ENCODE data around the gene HPSE2. TPM values are rescaled to one million over a fixed set of nuclear protein-coding genes. Genes with fewer than 3 reads are reported as not detected.

HPSE2 gene
- polyA plus RNA-seq, 10 donors: 0.04 to 0.26 (median 0.19) TPM; not detected in 7

DNA sequence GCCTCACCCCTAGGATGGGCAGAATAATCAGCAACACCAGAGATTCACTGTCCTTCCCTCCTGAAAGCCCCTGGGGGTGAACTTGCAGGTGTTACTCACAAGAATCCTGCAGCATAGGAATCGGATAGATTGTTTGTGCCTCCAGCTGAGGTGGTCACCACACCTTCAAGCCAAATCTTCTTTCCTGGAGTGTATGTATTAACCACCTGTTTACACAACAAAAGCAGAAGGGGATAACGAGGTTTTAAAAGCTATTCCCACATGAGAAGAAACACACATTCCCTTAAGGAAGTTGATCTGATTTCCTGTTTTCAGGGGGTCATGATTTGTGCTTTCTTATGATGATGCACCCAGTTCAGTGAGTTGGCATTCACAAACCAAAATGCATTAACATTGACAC, 615.1 kb downstream of the HPSE2 start:
- no peak for DNase-seq

DNA sequence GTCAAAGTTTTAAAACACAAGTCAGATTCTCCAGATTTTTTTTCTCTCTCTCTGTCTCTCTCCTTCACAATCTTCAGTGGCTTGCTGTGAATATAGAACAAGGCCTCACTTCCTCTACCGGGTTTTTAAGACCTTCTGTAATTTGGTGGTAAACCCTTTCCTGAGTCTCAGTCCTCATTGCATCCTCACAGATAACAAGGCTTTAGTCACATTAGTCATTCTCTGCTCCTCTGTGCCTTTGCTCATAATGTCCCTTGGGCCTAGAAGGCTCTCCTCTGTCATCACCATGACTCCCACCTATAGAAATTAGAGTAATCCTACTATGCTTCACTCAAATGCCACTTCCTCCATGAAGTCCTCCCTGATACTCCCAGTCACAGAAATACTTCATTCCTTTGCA, 616.2 kb downstream of the HPSE2 start:
- no peak for DNase-seq

DNA sequence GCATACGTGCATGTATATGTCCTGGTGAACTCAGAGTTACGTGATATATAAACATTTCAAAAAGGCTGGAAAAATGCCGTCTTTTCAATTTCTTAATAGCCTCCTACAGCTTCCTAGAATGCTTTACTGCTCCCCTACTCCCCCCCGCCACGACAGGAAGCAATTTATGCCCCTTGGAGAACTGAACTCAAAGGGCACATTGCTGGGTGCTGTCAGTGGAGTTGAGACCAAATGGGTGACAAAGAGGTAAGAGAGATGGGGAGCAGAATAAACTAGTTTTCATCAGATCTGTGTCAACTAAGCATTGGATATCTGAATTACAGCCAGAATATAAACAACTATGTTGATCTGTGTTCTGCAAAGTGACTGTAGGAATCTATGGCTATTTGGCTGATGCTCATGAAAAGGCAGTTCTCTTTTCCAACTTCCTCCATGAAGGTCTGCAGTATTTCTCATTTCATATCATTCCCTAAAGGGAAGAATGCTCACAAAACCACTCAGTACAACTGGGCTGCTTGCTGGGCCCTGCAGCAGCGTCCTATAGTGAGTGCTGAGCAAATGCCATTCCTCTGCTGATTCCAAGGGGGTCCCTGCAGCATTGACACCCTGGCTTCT, 617.6 kb downstream of the HPSE2 start:
- no peak for DNase-seq

DNA sequence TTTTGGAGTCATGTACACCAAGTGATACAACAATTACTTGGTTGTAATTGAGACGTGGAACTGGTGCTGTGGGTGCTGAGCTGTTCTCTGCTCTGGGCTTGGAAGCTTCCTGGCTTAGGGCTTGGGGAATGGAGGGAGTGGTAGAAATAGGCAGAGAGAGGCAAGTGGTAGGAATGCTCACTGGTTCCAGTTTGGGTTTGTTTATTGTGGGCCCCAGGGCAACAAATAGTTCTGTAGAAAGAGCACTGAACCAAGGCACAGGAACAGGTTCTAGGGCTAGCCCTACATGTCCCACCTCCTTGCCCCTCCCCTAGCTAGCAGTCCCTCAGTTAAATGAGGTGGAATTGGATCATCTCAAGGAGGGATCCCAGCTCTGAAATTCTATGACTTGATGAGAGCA, 622.2 kb downstream of the HPSE2 start:
- no peak for DNase-seq

DNA sequence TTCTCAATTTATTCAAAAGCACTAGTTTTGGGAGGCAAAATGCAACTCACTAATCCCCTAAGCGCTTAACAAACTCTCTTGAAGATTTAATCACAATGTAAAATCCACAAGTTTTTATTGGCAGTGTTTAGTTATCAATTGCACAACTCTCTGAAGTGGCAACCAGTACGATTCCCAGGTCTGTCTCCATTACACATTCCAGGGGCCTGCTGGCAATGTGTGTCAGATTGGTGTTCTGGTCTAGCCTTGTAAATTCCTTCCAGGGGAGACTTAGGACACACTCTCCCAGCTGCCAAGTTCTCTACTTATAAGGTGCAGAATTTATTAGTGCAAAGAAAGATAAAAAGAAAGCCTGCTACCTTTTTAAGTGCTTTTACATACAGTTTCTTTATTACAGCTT, 624.2 kb downstream of the HPSE2 start:
- DNase-seq: peak in 2 of 3 donors; percentile 15 to 26

DNA sequence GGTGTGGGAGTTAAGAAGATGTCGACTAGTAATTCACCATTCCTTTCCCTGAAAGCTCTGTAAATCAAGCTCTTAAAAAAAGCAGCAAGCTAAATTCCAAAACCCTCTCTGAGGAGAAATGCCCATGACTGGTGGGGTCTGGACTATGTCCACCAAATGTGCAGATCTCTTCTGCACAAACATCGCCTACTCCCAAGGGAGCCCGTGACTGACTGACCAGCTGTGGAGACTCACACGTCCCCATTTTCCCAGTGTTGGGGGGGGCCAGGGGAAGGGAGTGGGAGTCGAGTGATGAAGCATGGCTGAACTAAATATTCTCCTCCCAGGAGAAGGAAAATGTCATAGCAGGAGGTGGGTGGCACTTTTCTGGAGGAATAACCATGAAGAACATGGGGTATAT, 624.8 kb downstream of the HPSE2 start:
- peak in 1 of 3 donors; percentile 22 for DNase-seq

DNA sequence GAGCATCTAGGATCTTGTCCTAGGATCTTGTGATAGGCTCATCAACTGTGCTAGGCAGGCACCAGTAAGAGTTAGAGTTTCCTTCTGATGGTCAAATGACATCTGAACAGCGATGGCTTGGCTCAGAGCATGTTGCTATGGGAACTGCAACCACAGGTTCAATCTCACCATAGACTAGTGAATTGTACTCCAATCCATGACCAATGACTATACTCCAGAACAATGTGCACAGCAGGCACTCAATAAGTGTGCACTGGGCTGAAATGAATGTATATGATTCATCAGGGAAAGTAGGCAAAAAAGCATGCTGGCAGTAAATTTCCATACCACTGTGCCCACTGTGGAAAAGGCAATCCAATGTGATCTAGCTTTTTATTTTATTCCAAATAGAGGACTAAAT, 625.4 kb downstream of the HPSE2 start:
- no peak for DNase-seq

DNA sequence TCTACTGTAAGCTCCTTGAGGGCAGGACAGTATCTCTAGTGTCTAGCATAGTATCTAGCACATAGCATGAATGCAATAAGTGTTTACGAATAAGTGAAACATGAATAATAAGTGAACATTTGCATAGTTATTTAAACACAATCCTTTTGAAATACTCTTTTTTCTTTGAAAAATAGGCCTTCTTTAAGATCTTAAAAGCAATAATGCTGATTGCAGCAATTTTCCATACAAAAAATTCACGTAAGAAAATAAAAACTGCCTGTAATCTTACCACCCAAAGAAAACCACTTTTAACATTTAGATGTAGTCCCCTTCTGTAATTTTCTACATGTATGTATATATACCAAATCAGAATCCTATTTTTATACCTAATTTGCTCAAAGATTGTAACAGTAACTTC, 626.4 kb downstream of the HPSE2 start:
- DNase-seq: no peak

DNA sequence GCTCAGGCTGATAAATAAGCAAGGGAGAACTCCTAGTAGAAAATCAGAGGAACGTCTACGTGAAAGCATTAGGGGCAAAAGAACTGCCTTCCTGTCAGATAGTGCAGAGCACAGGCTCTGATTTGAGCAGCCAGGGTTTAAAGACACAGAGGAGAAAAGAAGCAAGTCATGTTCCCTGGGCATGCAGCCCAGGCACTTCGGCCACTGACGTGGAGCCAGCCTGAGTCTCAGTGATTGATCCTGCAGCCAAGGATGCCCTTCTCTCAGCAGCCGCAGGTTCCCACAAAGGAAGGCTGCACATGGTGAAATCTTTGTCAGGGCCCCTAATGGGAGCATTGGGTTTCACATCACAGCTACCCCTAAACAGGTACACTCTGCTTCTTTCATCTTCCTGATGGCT, 627.2 kb downstream of the HPSE2 start:
- peak in 2 of 3 donors; percentile 31 to 32 for DNase-seq

DNA sequence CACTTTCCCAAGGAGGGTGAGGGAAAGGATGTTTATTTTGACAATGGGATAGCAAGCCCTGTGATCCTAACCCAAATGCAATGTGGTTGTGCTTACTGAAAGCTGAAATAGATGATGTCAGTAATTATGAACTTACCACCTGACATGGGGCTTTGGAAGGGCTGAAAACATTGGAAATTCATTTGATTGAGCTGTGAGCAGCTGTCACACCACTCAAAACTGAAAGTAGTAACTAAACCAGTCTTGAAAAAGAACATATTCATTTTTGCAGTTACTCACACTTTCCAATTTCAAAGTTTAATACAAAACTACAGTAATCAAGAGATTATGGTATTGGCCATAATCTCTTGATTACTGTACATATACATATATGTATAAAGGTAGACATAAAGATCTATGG, 633.4 kb downstream of the HPSE2 start:
- no peak for DNase-seq

DNA sequence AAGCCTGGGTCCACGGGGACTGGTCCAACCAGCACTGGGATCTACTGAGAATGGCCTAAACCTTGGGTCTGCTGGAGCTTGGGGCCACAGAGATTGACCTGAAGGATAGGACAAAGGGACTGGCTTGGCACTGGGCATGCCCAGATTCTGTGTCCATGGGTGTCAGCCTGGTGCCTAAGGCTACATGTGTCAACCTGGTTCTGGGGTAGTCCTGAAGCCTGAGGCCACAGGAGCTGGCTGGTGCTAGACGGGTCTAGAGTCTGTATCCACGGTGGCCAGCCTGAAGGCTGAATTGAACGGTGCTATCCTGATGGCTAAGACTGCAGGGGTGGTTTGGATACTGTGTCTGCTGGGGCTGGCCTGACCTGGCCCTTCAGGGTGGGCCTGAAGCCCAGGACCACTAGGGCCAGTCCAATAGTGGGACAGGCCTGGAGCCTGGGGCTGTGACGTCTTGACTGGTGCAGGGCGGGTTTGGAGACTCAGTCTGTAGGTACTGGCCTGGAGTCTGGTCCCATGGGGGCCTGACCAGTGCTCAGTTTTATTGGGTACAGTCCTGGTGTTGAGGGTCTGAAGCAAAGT, 636.5 kb downstream of the HPSE2 start:
- DNase-seq: no peak

DNA sequence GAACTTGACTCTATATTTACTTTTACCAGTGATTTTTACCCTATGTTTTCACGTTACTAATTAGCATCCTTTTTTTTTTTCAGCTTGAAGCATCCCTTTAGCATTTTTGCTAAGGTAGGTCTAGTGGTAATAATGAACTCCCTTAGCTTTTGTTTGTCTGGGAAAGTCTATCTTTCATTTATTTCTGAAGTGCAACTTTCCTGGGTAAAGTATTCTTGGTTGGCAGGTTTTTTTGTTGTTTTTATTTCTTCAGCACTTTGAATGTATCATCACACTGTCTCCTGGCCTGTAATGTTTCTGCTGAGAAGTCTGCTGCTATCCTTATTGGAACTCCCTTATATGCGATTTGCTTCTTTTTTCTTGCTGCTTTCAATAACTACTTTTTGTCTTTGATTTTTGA, 639.2 kb downstream of the HPSE2 start:
- no peak for DNase-seq

DNA sequence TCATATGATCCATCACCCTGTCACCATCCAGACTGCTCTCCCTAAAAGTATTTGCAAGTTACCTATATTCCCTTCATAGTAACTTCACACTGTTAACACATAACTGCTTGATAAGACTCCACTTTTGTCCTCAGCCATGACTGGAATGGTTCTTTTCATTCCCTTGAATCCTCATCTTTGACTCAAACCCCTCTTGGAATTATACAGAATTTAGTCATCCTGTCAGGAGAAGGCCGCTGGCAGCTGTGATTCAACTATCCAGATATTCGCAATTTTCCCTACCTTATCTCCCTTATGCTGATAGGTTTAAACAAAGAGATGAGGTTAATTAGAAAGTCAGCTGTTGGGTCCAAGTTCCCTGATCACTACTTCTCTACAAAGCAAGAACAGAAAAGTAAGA, 646.0 kb downstream of the HPSE2 start:
- DNase-seq: no peak

DNA sequence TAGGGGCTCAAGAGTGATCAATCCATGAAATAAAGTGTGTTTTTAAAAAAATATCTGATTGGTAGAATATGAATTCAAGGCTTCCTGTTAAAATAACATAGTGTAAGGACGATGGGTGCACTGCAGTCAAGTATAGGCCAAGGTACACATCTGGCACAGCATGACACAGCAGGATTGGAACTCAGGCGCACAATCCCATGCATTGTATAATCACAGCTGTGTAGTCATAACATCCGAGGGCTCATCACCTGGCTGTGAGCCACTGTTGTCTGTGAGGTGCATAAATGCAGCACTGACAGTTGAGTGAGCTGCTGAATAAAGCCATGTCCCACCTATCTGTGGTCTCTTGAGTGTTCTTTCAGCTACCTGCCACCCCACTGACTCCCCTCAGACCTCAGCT, 646.6 kb downstream of the HPSE2 start:
- no peak for DNase-seq

DNA sequence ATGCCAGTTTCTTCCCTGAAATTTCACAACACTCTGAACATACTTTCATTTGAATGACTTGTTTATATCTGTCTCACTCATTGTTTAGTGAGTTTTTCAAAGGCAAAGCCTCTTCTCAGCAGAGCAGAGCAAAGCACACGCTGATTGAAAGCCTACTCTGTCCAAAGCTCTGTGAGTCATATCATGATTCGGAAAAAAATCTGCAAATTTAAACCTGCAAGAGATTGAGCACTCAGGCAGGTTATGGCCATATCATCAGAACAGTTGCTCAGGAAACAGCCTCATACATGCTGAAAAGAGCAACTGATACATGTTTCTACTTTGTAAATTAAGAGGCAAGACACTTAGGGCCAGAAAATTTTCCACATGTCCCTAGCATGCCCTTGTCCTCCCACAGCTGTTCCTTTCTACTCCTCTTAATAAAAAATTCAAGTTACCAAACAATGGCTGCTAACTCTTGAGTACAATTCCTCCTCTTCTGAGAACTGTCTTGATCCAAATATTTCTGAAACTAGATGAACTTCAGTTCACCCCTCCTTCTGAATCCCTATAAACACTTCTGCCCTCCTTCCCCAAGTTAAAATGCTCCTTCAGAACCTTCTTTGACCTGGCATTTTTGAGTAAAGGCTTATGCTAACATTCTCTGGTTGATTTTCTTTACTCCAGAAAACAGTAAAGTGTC, 648.4 kb downstream of the HPSE2 start:
- DNase-seq: no peak

DNA sequence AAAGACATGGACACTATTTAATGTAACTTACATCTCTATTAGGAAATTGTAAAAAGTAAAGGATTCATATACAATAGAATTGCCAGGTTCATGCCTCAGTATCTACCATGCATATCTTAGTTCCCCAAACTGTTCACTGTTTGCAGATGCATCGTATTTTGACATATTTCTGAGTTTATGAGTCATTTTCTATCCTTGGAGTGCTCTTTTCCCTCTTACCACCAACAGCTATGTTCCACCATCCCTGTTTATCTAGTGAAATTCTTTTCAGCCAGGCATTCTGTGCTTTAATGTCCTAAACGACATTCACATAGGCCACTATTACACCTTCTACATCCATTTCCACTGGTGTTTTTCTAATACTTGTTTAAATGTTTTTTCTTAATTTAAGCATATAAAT, 649.6 kb downstream of the HPSE2 start:
- no peak for DNase-seq

DNA sequence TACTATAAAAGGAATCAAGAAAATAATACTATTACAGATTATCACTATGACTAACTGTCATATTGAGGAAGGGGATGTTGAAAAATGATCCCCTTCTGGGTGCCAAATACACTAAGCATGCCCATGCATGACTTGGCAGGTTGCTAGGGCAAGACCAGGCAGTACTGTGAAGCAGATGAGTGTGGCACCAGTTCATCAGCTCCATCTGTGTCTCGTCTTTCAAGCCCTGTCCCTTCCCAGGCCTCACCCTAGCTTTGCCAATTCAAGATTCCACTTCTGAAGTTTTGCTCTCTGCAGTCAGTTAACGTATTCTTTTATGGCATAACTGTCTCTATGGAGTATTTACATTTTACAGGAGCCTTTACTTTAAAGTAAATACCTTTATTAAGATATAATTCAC, 653.3 kb downstream of the HPSE2 start:
- no peak for DNase-seq

DNA sequence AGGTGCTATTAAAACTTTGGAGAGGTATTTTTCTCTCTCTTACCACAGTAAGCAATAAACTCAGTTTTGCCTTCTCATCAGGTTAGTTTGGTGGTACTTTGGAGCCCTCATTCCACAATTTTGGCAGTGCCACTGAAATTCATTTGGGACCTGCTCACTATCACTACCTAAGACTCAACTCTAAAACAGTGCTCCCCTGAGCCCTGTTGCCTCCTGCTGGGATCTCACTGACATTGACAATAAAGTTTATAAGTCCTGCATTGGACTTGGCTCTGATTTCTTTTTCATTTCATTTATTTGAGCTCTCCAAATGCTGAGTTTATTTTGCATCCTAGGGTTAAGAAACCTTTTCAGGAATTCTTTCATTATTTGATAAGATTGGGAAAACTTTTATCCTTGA, 658.1 kb downstream of the HPSE2 start:
- DNase-seq: no peak

DNA sequence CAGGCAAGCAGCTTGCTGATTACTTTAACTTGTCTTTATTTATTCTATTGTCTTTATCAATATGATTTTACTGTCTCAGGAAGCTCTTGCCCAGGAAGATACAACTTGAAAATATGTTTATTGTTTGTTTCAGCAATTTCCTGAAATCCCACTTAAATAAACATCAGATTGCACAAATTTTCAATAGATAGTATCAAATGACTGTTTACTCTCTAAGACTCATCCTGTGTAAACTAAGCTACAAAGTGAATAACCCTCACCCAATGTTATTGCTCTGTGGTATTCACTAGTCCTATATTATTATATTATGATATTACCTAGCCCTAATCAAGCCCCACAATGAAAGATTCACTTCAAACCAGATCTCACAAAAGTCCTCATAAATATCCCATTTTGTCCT, 658.5 kb downstream of the HPSE2 start:
- DNase-seq: no peak

DNA sequence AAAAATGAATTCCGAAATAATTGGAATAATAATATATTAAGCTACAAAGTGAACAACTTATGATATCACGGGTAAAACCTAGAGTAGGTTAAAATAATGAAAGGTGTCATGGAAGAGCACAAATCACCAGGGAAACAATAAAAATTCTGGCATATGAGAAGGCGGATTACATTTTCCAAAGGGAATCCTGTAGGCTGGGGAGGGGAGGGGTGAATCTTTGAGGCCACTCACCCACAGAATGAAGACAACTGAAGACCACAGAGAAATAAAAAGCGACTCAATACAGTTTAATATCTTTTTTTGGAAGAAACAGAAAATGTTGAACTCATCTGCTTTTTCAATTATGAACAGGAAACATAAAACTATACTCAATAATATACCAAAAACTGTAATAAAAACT, 659.6 kb downstream of the HPSE2 start:
- peak in 1 of 3 donors; percentile 13 for DNase-seq

DNA sequence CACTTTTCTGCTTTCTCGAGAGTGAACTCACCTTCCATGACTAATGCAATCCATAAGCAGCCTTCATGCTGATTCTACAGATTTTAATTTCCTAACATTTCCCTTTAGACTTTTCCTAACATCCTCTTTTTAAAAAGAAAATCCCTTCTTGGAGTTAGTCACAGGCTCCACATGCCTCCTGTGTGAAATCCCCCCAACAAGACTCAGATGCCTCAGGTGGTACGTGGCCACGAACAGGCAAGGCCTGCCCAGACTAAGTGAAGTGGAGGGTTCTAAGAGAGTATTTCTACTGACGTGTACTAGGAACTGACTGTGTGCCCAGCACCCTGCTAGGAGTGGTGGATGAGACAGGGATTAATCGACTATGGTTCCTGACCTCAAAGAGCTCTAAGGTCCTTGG, 663.1 kb downstream of the HPSE2 start:
- DNase-seq: no peak

DNA sequence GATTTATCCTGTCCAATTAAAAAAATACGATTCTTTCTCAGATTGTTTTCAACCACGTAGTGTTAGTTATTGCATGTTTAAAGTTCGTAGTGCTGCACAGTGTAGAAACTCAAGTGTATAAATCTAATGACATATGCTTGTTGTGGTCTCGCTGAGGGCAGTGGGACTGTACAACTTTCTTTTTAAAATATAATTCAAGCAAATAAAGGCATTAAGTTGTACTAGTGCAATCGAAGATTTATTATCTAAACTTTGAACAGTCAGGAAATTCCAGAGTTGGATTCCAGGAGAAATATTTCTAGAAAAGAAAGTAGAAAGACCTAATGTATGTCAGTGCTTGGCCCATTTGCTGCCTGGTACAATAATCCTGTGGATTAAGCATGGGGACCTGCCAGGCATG, 664.8 kb downstream of the HPSE2 start:
- no peak for DNase-seq

DNA sequence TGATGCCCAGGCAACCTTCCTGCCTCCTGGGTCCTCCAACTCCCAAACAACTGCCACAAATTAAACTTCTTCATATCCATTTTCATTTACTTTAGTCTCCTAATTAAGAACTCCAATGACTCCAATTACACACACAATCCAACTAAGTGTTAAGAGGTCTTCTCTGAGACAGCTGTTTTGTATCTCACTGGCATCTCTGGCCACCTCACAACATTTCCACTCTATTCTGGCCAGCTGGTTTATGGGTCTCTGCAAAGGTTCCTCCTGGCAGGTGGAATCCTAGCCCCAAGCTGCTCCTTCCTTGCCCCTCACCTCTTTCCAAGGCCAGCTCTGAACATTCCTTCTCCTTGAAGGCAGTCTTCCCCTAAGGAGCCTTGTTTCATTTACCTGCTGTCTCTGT, 665.8 kb downstream of the HPSE2 start:
- no peak for DNase-seq

DNA sequence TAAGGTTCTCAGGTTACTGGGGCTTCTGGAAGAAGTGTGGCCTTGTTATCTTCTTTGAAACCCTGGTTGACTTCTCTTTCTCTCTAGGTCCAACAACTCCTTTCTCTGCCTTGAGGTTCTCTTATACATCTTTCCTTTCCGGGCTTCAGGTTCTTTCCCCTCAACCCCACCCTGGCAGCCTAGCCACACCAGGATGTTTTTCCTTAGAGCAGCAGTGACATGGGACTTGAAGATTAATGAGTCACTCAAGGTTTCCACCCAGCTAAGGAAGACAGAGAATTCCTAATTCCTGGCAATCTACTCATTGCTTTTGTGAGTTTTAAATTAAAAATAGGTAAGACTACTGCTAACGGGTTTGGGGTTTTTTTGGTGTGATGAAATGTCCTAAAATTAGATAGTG, 667.1 kb downstream of the HPSE2 start:
- DNase-seq: no peak

Data from muscle of back (tissue), 11 donors.